Loucy (cell line): Measurements from ENCODE around the gene HMGXB3.

Experiments used
- H2AFZ ChIP-seq: fragments of 200-600 bp; sonication (generic); 2 replicates; pipeline ENCODE4 v1.6.0; 2016; ENCODE audit warnings: antibody characterized with exemption, mild to moderate bottlenecking, low read length, moderate library complexity
- H3F3A ChIP-seq: fragments of 200-600 bp; 2 replicates; pipeline ENCODE4 v1.6.0; 2016; ENCODE audit warnings: antibody characterized with exemption, low read depth, mild to moderate bottlenecking
- H3K27me3 ChIP-seq: fragments of 200-600 bp; sonication (generic); 2 replicates; pipeline ENCODE4 v1.6.1; 2014; ENCODE audit warnings: low read length, mild to moderate bottlenecking; ENCODE audit not compliant: insufficient read depth, poor library complexity, severe bottlenecking
- H3K36me3 ChIP-seq: fragments of 200-600 bp; sonication (generic); 2 replicates; pipeline ENCODE4 v1.6.1; 2016; ENCODE audit warnings: low read length; ENCODE audit not compliant: insufficient read depth
- H3K4me1 ChIP-seq: fragments of 200-600 bp; sonication (generic); 2 replicates; pipeline ENCODE4 v1.5.1; 2014; ENCODE audit warnings: low read length, mild to moderate bottlenecking; ENCODE audit not compliant: insufficient read depth, poor library complexity, severe bottlenecking
- H3K4me2 ChIP-seq: fragments of 200-600 bp; sonication (generic); 2 replicates; pipeline ENCODE4 v1.6.0; 2014; ENCODE audit warnings: antibody characterized with exemption, low read length, low read depth, mild to moderate bottlenecking; ENCODE audit not compliant: poor library complexity, severe bottlenecking
- H3K4me3 ChIP-seq: fragments of 200-600 bp; sonication (generic); 2 replicates; pipeline ENCODE4 v1.5.1; 2014; ENCODE audit warnings: low read length, mild to moderate bottlenecking, mixed read lengths; ENCODE audit not compliant: poor library complexity, severe bottlenecking
- H3K79me2 ChIP-seq: fragments of 200-600 bp; sonication (generic); 2 replicates; pipeline ENCODE4 v1.6.1; 2014; ENCODE audit warnings: low read length; ENCODE audit not compliant: insufficient read depth
- H3K9ac ChIP-seq: fragments of 200-600 bp; sonication (generic); 2 replicates; pipeline ENCODE4 v1.6.0; 2014; ENCODE audit warnings: mild to moderate bottlenecking, low read depth, low read length, moderate library complexity; ENCODE audit not compliant: poor library complexity, severe bottlenecking
- H3K9me2 ChIP-seq: fragments of 200-600 bp; sonication (generic); replicated peaks from 2 replicates; pipeline ENCODE4 v1.6.1; 2016; ENCODE audit warnings: low read depth, low read length, mixed read lengths
- H3K9me3 ChIP-seq: fragments of 200-600 bp; sonication (generic); 2 replicates; pipeline ENCODE4 v1.6.1; 2014; ENCODE audit warnings: mild to moderate bottlenecking, antibody characterized with exemption, low read length, low read depth; ENCODE audit not compliant: insufficient read depth
- H4K20me1 ChIP-seq: fragments of 200-600 bp; sonication (generic); 2 replicates; pipeline ENCODE4 v1.6.0; 2014; ENCODE audit warnings: antibody characterized with exemption, low read length, mild to moderate bottlenecking; ENCODE audit not compliant: insufficient read depth, poor library complexity, severe bottlenecking
- CTCF ChIP-seq: fragments of 200-600 bp; sonication (generic); conservative IDR thresholded peaks from 2 replicates; pipeline ENCODE4 v1.5.1; 2014; ENCODE audit warnings: mild to moderate bottlenecking, antibody characterized with exemption, low read length
- EZH2phosphoT487 ChIP-seq: fragments of 200-600 bp; IDR thresholded peaks from 2 replicates; pipeline ENCODE4 v1.6.1; 2018; ENCODE audit warnings: antibody characterized with exemption, mild to moderate bottlenecking, moderate library complexity, borderline replicate concordance

The HMGXB3 gene

DNA sequence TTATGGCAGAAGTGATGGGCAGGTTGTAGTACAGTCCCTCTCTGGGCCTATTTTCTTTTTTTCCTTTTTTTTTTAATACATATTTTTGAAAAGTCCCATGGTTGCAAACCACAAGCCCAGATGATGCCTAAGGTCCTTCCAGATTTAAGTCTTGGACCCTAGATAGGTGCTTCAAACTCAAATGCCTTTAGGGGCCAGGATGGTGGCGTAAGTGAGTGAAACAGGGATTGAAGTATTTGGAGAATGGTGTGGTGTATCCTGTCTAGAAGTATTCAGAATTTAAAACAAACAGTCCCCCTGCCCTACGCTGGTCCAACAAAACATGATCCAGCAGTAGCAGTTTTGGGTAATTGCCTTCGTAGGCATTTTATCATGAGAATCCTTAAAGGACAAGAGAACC is 2.3 kb upstream of the HMGXB3 start:
- H3K27me3 ChIP-seq = no peaks in the 10 kb centered on the region
- H3F3A ChIP-seq = no peaks in the 10 kb centered on the region
- H3K9me3 ChIP-seq = no peaks in the 10 kb centered on the region
- H3K79me2 ChIP-seq = peaks cover 34% of the 10 kb centered on the region
- H3K4me1 ChIP-seq = peaks cover 25% of the 10 kb centered on the region
- H3K36me3 ChIP-seq = no peaks in the 10 kb centered on the region
- H2AFZ ChIP-seq = no peak overlapping the region
- H3K4me3 ChIP-seq = no peak overlapping the region
- no peak overlapping the region for H3K9ac ChIP-seq
- no peaks in the 10 kb centered on the region for H3K9me2 ChIP-seq
- no peak for TF ChIP-seq EZH2phosphoT487
- TF ChIP-seq CTCF = no peak
- peaks cover 23% of the 10 kb centered on the region for H4K20me1 ChIP-seq
- H3K4me2 ChIP-seq = no peak overlapping the region

- peak overlapping the region; percentile 86 for H3K4me3 ChIP-seq
- H4K20me1 ChIP-seq = peaks cover 29% of the 10 kb centered on the region
- no peak for TF ChIP-seq EZH2phosphoT487
- no peak for TF ChIP-seq CTCF
- H2AFZ ChIP-seq = no peak overlapping the region
- no peaks in the 10 kb centered on the region for H3K9me2 ChIP-seq
- no peaks in the 10 kb centered on the region for H3F3A ChIP-seq
- peak overlapping the region; percentile 89 for H3K9ac ChIP-seq
- H3K27me3 ChIP-seq = no peaks in the 10 kb centered on the region
- no peaks in the 10 kb centered on the region for H3K9me3 ChIP-seq
- H3K36me3 ChIP-seq = no peaks in the 10 kb centered on the region
- peaks cover 44% of the 10 kb centered on the region for H3K79me2 ChIP-seq
- peaks cover 28% of the 10 kb centered on the region for H3K4me1 ChIP-seq
- peak overlapping the region; percentile 95 for H3K4me2 ChIP-seq
Observed at GRCh38 chr5:149999359-149999758, 1.2 kb upstream of the HMGXB3 start.

DNA sequence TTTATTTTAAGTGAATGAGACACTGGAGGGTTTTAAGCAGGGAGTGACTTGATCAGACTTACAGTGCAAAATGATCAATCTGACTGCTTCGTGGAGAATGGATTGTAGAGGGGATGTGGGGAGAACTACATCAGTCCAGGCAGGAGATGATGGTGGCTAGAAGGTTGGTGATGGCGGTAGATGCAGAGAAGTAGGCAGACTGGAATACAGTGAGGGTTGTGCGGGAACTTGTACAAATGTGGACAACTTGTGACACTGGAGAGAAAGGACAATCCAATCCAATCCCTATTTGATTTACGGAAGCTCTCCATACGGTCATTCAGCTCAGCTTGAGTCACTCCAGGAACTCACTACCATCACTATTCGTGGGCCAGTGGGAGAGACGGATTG is 678 bp upstream of the HMGXB3 start:
- no peaks in the 10 kb centered on the region for H3K27me3 ChIP-seq
- H3K9me3 ChIP-seq = no peaks in the 10 kb centered on the region
- H3K9ac ChIP-seq = peak overlapping the region; percentile 89
- peaks cover 34% of the 10 kb centered on the region for H4K20me1 ChIP-seq
- H3K9me2 ChIP-seq = no peaks in the 10 kb centered on the region
- no peaks in the 10 kb centered on the region for H3F3A ChIP-seq
- peaks cover 33% of the 10 kb centered on the region for H3K4me1 ChIP-seq
- peak overlapping the region; percentile 86 for H3K4me3 ChIP-seq
- H3K36me3 ChIP-seq = peaks cover 2% of the 10 kb centered on the region; the same call in 1 of the 2 replicates
- H3K79me2 ChIP-seq = peaks cover 49% of the 10 kb centered on the region
- peak overlapping the region; percentile 83 for H2AFZ ChIP-seq
- TF ChIP-seq CTCF = no peak
- TF ChIP-seq EZH2phosphoT487 = no peak
- peak overlapping the region; percentile 95 for H3K4me2 ChIP-seq
